G401.6 (cell line): ENCODE measurements around the gene TRAPPC2L.

Experiments
- FAIRE-seq: peaks from 2 replicates; lab custom pipeline; 2012; peaks lifted over from hg19 to GRCh38; lab: Jason Lieb, UNC

TRAPPC2L gene

DNA sequence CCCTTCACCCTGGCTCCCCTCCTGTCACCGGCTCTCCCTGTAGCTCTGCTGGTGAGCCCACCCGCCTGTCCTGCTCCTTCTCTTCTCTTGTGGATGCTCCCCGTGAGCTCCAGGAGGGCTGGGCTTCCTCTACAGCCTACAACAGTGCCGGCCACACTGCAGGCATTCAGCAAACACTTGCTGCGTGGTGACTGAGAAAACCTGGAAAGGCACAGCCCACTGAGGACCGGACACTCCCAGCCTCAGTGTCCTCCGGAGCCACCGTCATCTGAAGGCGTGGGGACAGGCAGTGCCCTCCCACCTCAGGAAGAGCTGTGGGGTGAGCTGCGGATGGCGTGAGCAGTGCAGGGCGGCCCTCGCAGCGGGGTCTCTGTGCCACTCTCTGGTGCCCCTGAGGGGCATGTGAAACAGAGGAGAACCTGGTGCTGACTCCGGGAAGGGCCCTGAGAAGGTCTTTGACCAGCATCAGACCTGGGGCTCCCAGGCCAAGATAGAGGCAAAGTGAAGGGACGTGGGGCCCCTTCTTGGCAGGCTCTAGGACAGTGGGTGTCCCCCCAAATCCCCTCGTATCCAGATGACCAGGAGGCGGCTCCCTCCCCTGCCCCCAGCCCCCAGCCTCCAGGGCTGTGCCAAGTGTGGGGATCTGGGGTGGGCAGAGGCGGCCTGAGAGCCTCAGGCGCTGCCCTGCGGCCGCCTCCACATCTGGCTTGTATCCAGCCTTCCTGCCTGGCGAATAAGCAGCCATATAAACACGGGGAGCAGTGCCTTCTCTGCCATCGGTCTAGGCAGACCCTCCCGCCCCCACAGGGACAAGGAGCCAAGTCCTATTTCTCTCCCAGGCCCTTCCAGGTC is 53.6 kb downstream of the TRAPPC2L start:
- no peak for FAIRE-seq

DNA sequence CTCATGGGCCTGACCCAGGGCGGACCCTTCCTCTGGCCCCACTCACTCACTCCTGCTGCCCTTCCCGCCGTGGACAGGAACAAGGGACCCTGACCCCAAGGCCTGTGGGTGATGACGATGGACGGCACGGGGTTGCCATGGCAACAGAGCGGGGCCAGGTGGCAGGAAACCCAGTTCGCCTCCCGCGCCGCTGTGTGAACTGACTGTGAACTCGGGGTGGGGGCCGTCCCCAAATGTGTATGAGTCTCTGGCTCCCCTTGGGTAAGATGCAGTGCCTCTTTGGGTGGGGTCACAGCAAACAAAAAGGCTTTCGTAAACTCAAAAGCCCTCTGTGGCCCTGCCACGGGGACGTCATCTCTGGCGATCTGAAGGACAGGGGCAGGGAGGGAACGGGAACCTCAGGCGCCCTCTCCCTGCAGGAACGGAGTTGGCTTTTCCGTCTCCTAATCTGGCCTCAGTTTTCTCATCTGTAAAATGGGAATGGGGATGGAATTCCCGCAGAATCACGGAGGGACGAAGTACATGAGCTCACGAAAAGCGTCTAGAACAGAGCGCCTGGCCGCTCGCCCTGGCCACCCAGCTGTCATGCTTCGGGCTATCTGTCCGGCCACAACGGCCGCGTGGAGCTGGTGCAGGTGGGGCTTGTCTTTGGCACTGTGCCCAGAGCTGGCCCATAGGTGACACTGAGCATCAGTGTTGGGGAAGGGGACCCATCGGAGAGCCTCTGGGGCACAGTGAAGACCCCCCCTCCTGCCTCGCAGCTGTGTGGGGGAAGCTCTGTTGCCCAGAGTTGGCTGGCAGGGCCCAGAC is 54.4 kb downstream of the TRAPPC2L start:
- no peak for FAIRE-seq

DNA sequence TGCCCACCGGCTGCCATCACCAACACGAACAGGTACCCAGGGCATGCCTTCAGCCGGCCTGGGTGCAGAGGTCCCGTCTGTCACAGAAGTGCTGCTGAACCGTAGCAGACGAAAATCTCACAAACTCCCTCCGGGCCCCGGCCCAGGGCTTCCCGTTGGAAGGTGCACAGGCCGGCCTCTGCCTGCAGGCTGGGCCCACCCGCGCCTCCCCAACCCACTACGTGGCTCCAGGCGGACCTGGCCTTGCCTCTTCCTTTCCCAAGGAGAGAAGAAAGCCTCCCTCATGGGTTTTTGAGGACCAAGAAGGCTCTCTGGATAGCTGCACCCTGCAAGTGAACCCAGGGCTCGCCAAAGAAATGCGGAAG is 55.0 kb downstream of the TRAPPC2L start:
- FAIRE-seq = no peak
